GM21619 (cell line): ENCODE data around the gene GLG1.
"Not testable (repeated sequence)": the region's sequence is repeated elsewhere in the genome, so short reads cannot be mapped to it uniquely, and the experiment has no call there.

Experiments
- ATAC-seq: cut with Tn5 transposase; IDR thresholded peaks from one replicate; pipeline ENCODE4 v1.9.1; 2021; ENCODE audit not compliant: unreplicated experiment

GLG1 gene

GRCh38 chr16:74575807-74576643 is 30.9 kb downstream of the GLG1 start:
- ATAC-seq, result no peak

GRCh38 chr16:74575175-74575806 is 31.6 kb downstream of the GLG1 start:
- ATAC-seq, result no peak

GRCh38 chr16:74574146-74574545 is 32.8 kb downstream of the GLG1 start:
- ATAC-seq, result no peak

- ATAC-seq, result no peak
Observed at GRCh38 chr16:74573622-74574021, 33.3 kb downstream of the GLG1 start.

GRCh38 chr16:74570412-74571301 is 36.3 kb downstream of the GLG1 start:
- no peak for ATAC-seq

- no peak for ATAC-seq
Observed at GRCh38 chr16:74568961-74569631, 37.8 kb downstream of the GLG1 start.

GRCh38 chr16:74567901-74568300 is 39.0 kb downstream of the GLG1 start:
- ATAC-seq, result no peak

- no peak for ATAC-seq
Observed at GRCh38 chr16:74565378-74565777, 41.5 kb downstream of the GLG1 start.

- ATAC-seq, result no peak
Observed at GRCh38 chr16:74564451-74564984, 42.4 kb downstream of the GLG1 start.

- no peak for ATAC-seq
Observed at GRCh38 chr16:74563828-74564263, 43.1 kb downstream of the GLG1 start.

- no peak for ATAC-seq
Observed at GRCh38 chr16:74562117-74562516, 44.8 kb downstream of the GLG1 start.

GRCh38 chr16:74561626-74562025 is 45.3 kb downstream of the GLG1 start:
- ATAC-seq, result no peak

- ATAC-seq, result no peak
Observed at GRCh38 chr16:74560912-74561311, 46.0 kb downstream of the GLG1 start.

GRCh38 chr16:74558873-74559272 is 48.0 kb downstream of the GLG1 start:
- no peak for ATAC-seq

GRCh38 chr16:74557275-74557674 is 49.6 kb downstream of the GLG1 start:
- ATAC-seq, result no peak

GRCh38 chr16:74556375-74556922 is 50.5 kb downstream of the GLG1 start:
- ATAC-seq, result no peak

- ATAC-seq, result not testable (repeated sequence)
Observed at GRCh38 chr16:74552357-74552756, 54.6 kb downstream of the GLG1 start.

- not testable (repeated sequence) for ATAC-seq
Observed at GRCh38 chr16:74550227-74551019, 56.5 kb downstream of the GLG1 start.

GRCh38 chr16:74546112-74546511 is 60.8 kb downstream of the GLG1 start:
- ATAC-seq, result not testable (repeated sequence)
